Activated CD4-positive, alpha-beta T cell treated with anti-CD3 and anti-CD28 coated beads, Interleukin-2, amount 10 ng/mL, durations not matched to agents 24 days and 14 days (primary cell): Measurements from ENCODE around the gene SPDYE3. TPM values are rescaled to one million over a fixed set of nuclear protein-coding genes. Genes with fewer than 3 reads are reported as not detected.
"Not testable (repeated sequence)": the region's sequence is repeated elsewhere in the genome, so short reads cannot be mapped to it uniquely, and the experiment has no call there.

Experiments
- DNase-seq: peaks from one replicate; pipeline ENCODE4 v3.0.0; 2022
- H3K27ac Mint-ChIP-seq: one replicate; pipeline ENCODE4 v1.8.0; 2022; ENCODE audit warnings: mild to moderate bottlenecking, mixed read lengths
- H3K27me3 Mint-ChIP-seq: one replicate; pipeline ENCODE4 v1.8.0; 2022; ENCODE audit warnings: mixed read lengths
- H3K36me3 Mint-ChIP-seq: one replicate; pipeline ENCODE4 v1.8.0; 2022; ENCODE audit warnings: low read depth, mild to moderate bottlenecking, mixed read lengths
- H3K4me1 Mint-ChIP-seq: one replicate; pipeline ENCODE4 v1.8.0; 2021; ENCODE audit warnings: mixed read lengths
- H3K4me3 Mint-ChIP-seq: one replicate; pipeline ENCODE4 v1.8.0; 2022; ENCODE audit warnings: mild to moderate bottlenecking, moderate library complexity, mixed read lengths
- H3K9me3 Mint-ChIP-seq: one replicate; pipeline ENCODE4 v1.8.0; 2021; ENCODE audit warnings: mixed read lengths
- intact Hi-C: fragments of 100-400 bp; cut with micrococcal nuclease; formaldehyde crosslinking; loops from one replicate; pipeline ENCODE4 v1.15.1; 2023
- total RNA-seq: library from RNA; stranded (reverse); gene quantifications from 2 replicates; pipeline ENCODE4 v1.2.3, GENCODE V29; 2022

Gene SPDYE3, protein sequence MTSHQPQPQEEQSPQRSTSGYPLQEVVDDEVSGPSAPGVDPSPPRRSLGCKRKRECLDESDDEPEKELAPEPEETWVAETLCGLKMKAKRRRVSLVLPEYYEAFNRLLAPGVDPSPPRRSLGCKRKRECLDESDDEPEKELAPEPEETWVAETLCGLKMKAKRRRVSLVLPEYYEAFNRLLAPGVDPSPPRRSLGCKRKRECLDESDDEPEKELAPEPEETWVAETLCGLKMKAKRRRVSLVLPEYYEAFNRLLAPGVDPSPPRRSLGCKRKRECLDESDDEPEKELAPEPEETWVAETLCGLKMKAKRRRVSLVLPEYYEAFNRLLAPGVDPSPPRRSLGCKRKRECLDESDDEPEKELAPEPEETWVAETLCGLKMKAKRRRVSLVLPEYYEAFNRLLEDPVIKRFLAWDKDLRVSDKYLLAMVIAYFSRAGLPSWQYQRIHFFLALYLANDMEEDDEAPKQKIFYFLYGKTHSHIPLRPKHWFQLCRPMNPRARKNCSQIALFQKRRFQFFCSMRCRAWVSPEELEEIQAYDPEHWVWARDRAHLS
- not detected in 2 replicates for total RNA-seq

- H3K27ac Mint-ChIP-seq, H3K9me3 Mint-ChIP-seq, intact Hi-C loops, DNase-seq, H3K36me3 Mint-ChIP-seq, H3K4me3 Mint-ChIP-seq, H3K4me1 Mint-ChIP-seq, H3K27me3 Mint-ChIP-seq: not testable (repeated sequence)
These were observed at the start of gene SPDYE3 for GRCh38 chr7:100307402-100307801. Gene SPDYE3, plus strand, starts transcription at chr7:100307702. Its CDS starts 184 bp downstream, at chr7:100307886.

GRCh38 chr7:100259984-100260383 is 47.5 kb upstream of the SPDYE3 start:
- H3K27ac Mint-ChIP-seq, H3K9me3 Mint-ChIP-seq, H3K36me3 Mint-ChIP-seq, H3K4me1 Mint-ChIP-seq, H3K4me3 Mint-ChIP-seq, H3K27me3 Mint-ChIP-seq, DNase-seq, intact Hi-C loops: not testable (repeated sequence)

GRCh38 chr7:100262896-100263295 is 44.6 kb upstream of the SPDYE3 start:
- H3K27ac Mint-ChIP-seq, intact Hi-C loops, H3K4me3 Mint-ChIP-seq, H3K4me1 Mint-ChIP-seq, H3K9me3 Mint-ChIP-seq, DNase-seq, H3K27me3 Mint-ChIP-seq, H3K36me3 Mint-ChIP-seq: not testable (repeated sequence)

DNA sequence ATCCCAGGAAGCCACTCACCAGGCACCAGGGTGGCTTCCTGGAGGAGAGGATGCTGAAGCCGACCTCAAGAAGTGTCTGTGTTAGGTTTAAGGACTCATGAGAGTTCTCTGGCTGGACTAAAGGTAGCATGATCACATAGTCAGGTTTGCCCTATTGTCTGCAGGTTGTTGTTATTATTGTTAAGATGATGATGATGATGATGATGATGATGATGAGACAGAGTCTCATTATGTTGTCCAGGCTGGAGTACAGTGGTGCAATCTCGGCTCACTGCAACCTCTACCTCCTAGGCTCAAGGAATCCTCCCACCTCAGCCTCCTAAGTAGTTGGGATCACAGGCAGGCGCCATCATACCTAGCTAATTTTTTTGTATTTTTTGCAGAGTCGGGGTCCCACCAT is 43.3 kb upstream of the SPDYE3 start:
- H3K27ac Mint-ChIP-seq, H3K4me1 Mint-ChIP-seq, H3K4me3 Mint-ChIP-seq, H3K9me3 Mint-ChIP-seq, DNase-seq, H3K36me3 Mint-ChIP-seq, intact Hi-C loops, H3K27me3 Mint-ChIP-seq: not testable (repeated sequence)

- H3K27ac Mint-ChIP-seq, DNase-seq, intact Hi-C loops, H3K36me3 Mint-ChIP-seq, H3K4me3 Mint-ChIP-seq, H3K4me1 Mint-ChIP-seq, H3K27me3 Mint-ChIP-seq, H3K9me3 Mint-ChIP-seq: not testable (repeated sequence)
These were observed 42.8 kb upstream of the SPDYE3 start for GRCh38 chr7:100264669-100265165.

DNA sequence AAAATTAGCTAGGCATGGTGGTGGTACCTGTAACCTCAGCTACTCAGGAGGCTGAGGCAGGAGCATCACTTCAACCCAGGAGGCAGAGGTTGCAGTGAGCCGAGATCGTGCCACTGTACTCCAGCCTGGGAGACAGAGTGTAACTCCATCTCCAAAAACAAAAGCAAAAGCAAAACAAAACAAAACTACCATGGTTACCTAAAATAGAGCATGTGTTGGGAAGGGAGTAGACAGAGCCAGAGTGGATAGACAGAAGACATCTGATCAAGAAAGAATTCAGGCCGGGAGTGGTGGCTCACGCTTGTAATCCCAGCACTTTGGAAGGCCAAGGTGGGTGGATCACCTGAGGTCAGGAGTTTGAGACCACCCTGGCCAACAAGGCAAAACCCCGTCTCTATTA is 41.7 kb upstream of the SPDYE3 start:
- H3K9me3 Mint-ChIP-seq, H3K4me3 Mint-ChIP-seq, DNase-seq, H3K4me1 Mint-ChIP-seq, intact Hi-C loops, H3K27ac Mint-ChIP-seq, H3K36me3 Mint-ChIP-seq, H3K27me3 Mint-ChIP-seq: not testable (repeated sequence)

- Mint-ChIP-seq H3K27ac (no peak overlapping the region), H3K4me1 (peaks cover 12% of the 10 kb centered on the region), H3K36me3 (peaks cover 2% of the 10 kb centered on the region), H3K27me3 (no peaks in the 10 kb centered on the region), H3K4me3 (no peak overlapping the region), H3K9me3 (no peaks in the 10 kb centered on the region)
- intact Hi-C loops = no loop called here
- DNase-seq = no peak
These were observed 40.7 kb upstream of the SPDYE3 start for GRCh38 chr7:100266576-100267354.

GRCh38 chr7:100267648-100268047 is 39.9 kb upstream of the SPDYE3 start:
- no peak for DNase-seq
- intact Hi-C loops = no loop called here

DNA sequence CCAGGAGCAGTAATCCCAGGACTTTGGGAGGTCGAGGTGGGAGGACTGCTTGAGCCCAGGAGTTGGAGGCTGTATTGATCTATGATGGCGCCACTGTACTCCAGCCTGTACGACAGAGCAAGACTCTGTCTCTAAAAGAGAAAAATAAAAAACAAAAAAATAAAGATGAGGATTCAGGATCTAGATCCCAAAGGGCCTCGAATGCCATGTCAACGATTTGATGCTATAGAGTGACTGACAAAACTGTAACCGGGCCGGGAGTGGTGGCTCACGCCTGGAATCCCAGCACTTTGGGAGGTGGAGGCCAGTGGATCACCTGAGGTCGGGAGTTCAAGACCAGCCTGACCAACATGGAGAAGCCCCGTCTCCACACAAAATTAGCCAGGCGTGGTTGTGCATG is 38.6 kb upstream of the SPDYE3 start:
- H3K36me3 Mint-ChIP-seq, H3K27ac Mint-ChIP-seq, H3K27me3 Mint-ChIP-seq, H3K9me3 Mint-ChIP-seq, DNase-seq, H3K4me3 Mint-ChIP-seq, intact Hi-C loops: not testable (repeated sequence)
- peaks cover 20% of the 10 kb centered on the region for H3K4me1 Mint-ChIP-seq

More at GRCh38 chr7:100267648-100268047, 39.9 kb upstream of the SPDYE3 start:
- no peak overlapping the region for H3K27ac Mint-ChIP-seq
- H3K9me3 Mint-ChIP-seq = no peaks in the 10 kb centered on the region
- H3K27me3 Mint-ChIP-seq = no peaks in the 10 kb centered on the region
- no peaks in the 10 kb centered on the region for H3K36me3 Mint-ChIP-seq
- peaks cover 18% of the 10 kb centered on the region for H3K4me1 Mint-ChIP-seq
- no peak overlapping the region for H3K4me3 Mint-ChIP-seq

GRCh38 chr7:100269306-100270045 is 38.0 kb upstream of the SPDYE3 start:
- H3K27me3 Mint-ChIP-seq, H3K9me3 Mint-ChIP-seq, intact Hi-C loops, H3K36me3 Mint-ChIP-seq, H3K4me3 Mint-ChIP-seq, H3K27ac Mint-ChIP-seq, DNase-seq: not testable (repeated sequence)
- H3K4me1 Mint-ChIP-seq = peaks cover 20% of the 10 kb centered on the region

DNA sequence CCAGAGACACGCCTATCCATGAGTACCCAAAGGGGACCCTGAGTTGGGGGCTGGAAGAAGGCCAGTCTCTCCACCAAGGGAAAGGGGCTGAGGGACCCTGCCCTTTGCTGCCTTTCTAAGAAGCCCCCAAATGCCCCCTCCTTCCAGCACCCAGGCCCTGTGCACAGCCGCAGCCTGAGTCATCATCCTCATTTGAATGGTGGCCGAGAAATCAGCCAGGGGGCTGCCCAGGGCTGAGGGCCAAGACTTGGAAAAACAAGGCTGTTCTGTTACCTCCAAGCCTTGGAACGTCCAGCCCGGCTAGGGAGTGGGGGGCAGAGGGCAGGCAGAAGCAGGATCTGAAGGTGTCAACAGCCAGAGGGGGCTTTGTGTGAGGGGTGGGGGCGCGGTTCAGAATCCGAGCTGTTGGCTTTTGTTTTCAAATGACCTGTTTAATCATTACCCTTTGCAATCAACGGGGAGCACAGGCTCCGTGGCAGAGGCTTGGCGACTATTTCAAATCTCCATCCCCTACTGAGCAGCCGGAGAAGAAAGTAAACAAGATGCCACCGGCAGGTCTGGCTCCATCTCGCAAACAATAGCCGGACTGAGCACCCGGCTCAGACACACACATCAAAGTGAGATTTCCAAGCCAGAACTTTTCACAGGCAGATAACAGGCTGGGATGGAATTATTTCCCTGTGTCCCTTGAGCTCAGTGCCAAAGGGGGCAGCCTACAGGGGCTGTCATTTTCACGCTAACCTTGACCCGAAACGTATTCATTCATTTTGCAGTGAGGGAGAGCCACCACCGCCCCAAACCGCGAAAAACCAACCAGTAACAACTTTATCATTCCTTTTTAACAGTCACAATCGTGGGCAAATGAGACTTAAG is 37.2 kb upstream of the SPDYE3 start:
- H3K27ac Mint-ChIP-seq, H3K36me3 Mint-ChIP-seq, intact Hi-C loops, DNase-seq, H3K9me3 Mint-ChIP-seq, H3K27me3 Mint-ChIP-seq: not testable (repeated sequence)
- peaks cover 23% of the 10 kb centered on the region for H3K4me1 Mint-ChIP-seq
- H3K4me3 Mint-ChIP-seq = peak overlapping the region; percentile 80

DNA sequence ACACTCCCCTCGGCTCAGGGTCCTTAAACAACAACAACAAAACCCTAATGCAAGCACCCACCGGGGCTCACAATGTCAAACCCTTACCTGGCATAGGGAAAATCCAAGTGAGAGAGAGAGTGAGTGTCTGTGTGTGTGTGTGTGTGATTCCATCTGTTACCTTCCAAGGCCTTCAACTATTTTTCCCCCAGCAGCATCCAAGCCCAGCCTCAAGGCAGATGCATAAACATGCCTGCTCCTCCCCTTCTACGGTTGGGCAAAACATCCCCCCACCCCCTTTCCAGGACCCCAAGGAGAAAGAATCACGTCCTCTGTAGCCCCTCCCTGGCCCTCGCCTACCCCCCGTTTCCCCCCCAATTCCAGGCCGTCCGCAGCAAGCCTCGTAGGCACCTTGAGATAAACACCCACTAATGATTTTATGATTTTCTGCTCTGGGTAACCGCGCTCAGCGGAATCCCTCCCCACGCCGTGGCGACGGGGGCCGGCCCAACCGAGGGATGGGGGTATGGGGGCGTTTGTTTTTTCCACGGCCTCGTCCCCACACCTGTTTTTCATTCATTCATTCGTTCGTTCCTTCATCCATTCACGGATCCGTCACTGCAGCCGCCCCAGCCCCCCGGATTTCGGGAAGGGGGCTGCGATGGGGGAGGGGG is 36.4 kb upstream of the SPDYE3 start:
- H3K27ac Mint-ChIP-seq = peak overlapping the region; percentile 58

More for the DNA sequence above, 36.4 kb upstream of the SPDYE3 start:
- Mint-ChIP-seq H3K4me3 (peak overlapping the region; percentile 80), H3K4me1 (peaks cover 20% of the 10 kb centered on the region)
- H3K27me3 Mint-ChIP-seq, intact Hi-C loops, H3K9me3 Mint-ChIP-seq, DNase-seq, H3K36me3 Mint-ChIP-seq: not testable (repeated sequence)
